GM21390 (cell line): ENCODE results near the gene GTF2A1.

Source experiments
- ATAC-seq: cut with Tn5 transposase; IDR thresholded peaks from one replicate; pipeline ENCODE4 v1.9.1; 2021; ENCODE audit not compliant: unreplicated experiment

The GTF2A1 gene

DNA sequence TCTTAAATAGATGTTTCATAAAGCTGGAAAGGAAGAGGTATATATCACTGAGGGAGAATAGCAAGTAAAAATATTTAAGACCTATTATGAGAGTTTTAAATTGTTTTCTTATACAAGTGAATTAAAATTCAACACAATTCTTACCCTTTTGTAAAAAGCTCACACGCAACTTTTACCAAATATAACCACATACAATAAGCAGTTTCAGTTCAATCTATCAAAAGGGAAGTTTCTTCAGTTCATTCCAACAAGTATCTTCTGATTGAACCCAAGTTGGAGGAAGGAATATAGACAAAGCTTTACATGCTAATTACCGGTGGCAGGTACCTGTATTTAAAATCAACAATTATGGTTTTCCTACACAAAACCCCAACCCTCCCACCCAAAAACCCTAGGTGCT lies 41.1 kb downstream of the GTF2A1 start:
- ATAC-seq: no peak

- peak; percentile 71 for ATAC-seq
Measured at GRCh38 chr14:81178063-81178462, 42.7 kb downstream of the GTF2A1 start.

DNA sequence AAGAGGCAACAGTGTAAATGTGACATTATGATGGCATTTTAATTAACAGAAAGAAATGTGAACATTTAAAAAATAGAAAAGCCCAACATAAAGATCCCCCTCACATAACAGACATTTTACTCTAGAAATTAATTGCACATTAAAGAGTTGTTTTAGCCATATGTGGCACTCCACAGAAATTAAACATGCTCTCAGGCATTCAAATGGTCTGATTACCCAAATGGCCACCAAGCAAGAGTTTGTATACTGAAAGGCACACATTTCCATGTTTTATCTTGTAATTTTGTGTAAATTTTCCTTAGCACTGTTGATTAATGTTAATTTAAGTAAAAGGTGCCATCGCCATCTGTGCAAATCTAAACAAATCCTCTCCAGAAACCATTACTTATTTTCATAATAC lies 43.5 kb downstream of the GTF2A1 start:
- no peak for ATAC-seq

GRCh38 chr14:81176241-81176640 lies 44.5 kb downstream of the GTF2A1 start:
- ATAC-seq: no peak

DNA sequence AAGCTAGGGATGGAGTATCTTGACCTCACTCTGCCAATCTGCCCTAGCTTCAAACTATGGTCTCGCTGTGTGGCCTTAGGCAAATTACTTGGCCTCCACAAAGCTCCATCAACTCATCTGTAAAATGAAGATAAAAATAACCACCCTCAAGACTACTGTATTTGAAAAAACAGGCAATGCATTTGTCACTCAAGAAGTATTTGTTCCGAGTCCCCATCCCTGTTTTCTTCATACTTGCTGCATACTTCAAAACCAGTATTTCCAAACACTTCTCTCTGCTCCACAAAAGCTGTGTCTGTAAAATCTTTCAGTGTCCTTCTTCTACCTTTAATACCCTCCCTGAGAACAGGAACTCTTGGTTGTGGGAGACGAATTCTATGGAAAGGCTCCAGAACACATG lies 47.9 kb downstream of the GTF2A1 start:
- ATAC-seq: peak; percentile 29

- ATAC-seq: peak; percentile 32
Measured at GRCh38 chr14:81172353-81172752, 48.4 kb downstream of the GTF2A1 start.

DNA sequence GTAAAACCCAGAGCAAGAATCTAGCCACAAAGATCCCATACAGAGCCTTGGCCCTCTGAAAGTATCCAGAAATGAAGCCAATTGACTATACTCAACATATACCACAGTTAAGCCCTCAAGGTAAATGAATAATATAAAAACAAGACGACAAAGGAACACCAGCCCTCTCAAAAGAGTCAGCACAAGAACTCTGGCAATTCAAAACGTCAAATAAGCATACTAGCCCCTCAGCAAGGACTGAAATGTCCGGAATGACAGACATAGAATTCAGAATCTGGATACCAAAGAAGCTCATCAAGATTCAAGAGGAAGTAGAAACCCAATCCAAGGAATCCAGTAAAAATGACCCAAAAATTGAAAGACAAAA lies 49.9 kb downstream of the GTF2A1 start:
- no peak for ATAC-seq

GRCh38 chr14:81170104-81170828 lies 50.5 kb downstream of the GTF2A1 start:
- ATAC-seq: peak; percentile 91

DNA sequence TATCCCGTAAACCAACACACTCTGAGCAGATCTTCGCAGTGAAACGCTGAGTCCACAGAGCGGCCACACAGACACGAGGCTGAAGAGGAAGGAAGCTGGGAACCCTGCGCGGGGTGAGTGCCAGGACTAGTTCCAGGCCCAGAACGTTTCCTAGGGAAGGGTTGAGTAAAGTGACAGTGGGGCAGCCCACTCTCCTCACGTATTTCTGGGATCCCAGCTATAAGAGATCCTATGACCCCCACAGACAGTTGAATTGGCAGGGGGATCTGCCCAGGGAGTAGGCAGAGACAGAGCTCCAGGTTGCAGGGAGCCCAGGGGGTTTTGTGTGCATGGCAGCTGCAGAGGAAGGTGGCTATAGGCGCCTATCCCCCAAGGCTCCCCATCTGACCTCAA lies 51.1 kb downstream of the GTF2A1 start:
- peak; percentile 15 for ATAC-seq

GRCh38 chr14:81169267-81169666 lies 51.5 kb downstream of the GTF2A1 start:
- ATAC-seq: no peak

DNA sequence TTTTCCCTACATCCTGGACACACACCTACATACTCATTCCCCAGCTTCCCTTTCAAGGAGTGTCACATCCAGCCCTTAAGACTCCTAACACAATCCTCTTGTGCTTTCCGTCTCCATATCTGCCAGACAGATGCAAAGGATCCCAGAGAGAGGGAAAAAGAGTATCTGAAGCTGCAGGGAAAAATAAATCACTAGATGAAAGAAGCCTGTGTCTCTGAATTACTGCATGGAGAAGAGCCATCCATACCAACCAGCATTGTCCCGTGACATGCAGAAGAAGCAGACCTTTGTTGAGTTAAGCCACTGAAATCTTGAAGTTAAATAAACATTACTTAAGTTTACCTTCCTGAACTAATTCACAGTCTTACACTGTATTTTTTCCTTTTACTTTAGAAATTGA lies 54.6 kb downstream of the GTF2A1 start:
- ATAC-seq: no peak

GRCh38 chr14:81165188-81165587 lies 55.6 kb downstream of the GTF2A1 start:
- no peak for ATAC-seq

DNA sequence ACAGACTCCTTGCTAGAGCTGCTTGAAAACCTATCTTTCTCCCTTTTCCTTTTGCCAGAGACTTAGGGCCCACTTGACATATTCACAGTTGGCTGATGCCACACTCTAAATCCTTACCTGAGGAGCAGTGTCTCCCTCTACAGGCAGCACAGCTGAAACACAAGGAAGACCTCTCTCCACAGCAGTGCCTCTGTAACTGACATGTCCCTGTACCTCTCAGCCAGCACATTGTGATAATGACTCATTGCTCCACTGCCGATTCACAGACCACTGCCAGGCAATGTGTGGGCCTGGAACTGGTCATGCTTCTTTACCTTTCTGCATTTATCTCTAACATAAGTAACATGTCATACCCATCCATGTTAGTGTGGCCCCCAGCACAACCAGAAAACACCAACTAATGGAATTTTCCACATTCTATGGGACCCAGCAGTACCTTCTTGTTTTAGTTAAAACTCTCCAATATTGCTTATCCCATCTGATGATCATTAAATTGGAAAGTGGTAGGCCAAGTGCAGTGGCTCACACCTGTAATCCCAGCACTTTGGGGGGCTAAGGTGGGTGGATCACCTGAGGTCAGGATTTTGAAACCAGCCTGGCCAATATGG lies 56.5 kb downstream of the GTF2A1 start:
- ATAC-seq: peak; percentile 94

GRCh38 chr14:81162941-81163340 lies 57.8 kb downstream of the GTF2A1 start:
- no peak for ATAC-seq

GRCh38 chr14:81161749-81162148 lies 59.0 kb downstream of the GTF2A1 start:
- no peak for ATAC-seq

- ATAC-seq: no peak
Measured at GRCh38 chr14:81161088-81161487, 59.7 kb downstream of the GTF2A1 start.

DNA sequence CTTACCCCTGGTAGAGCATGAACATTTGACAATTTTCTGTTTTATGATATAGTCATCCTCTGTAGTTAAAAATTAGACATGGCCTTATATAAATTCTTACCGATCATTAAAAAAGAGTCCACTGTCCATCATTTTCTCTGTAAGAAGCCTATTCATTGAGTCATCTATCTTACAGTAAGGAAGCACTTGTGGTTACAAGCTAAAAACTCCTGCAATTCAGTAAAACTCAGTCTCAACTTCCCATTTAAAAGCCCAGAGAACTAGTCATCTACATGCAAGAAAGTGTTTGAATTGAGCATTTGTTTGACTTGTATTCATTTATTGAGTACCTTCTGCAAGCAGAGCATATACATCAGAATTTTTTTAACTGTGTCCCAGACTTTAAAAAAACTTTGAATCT lies 63.3 kb downstream of the GTF2A1 start:
- ATAC-seq: no peak

DNA sequence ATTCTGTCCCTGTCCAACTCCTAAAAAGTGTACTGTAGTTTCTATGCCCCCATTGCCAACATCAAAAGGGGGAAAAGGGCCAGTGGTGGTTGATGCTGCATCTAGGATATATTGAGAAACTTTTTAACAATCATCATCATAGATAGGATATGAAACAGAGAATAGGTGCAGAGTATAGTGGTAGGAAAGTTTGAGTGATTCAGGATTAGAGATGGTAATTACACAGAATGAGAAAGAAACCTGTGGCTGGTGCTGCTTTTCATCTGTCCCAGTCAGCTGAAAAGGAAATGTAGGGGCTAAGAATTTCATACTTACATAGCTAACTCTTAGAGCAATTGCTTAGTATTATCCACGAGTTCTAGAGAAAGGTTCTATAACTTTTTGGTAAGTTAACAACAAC lies 67.6 kb downstream of the GTF2A1 start:
- ATAC-seq: peak; percentile 55

DNA sequence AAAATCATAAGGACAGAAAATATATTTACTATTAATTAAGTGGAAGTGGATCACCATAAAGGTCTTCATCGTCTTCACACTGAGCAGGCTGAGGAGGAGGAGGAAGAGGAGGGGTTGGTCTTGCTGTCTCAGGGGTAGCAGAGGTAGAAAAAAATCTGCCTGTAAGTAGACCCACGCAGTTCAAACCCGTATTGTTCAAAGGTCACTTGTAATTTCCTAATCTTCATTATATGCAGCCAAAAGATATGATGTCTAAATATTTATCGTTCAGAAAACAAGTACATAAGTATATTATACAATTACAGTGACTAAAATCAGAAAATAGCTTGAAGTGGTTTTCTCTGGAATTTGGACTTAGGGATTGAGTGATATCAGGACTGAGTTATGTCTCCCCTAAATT lies 72.1 kb downstream of the GTF2A1 start:
- no peak for ATAC-seq

GRCh38 chr14:81147140-81147897 lies 73.4 kb downstream of the GTF2A1 start:
- peak; percentile 80 for ATAC-seq

GRCh38 chr14:81144824-81145603 lies 75.7 kb downstream of the GTF2A1 start:
- no peak for ATAC-seq
